BE2C (cell line): ENCODE measurements around the gene C2orf72.

Experiments
- DNase-seq: peaks from one replicate; pipeline ENCODE4 v3.0.0-alpha.2; 2020
- H3K27me3 ChIP-seq: fragments of 250-450 bp; sonication (Bioruptor Pico); 2 replicates; pipeline ENCODE4 v1.5.1; 2020; ENCODE audit warnings: mild to moderate bottlenecking
- H3K36me3 ChIP-seq: fragments of 250-450 bp; sonication (Bioruptor Pico); 2 replicates; pipeline ENCODE4 v1.5.1; 2020; ENCODE audit warnings: mild to moderate bottlenecking
- H3K4me1 ChIP-seq: fragments of 250-450 bp; sonication (Bioruptor Pico); 2 replicates; pipeline ENCODE4 v1.5.1; 2020
- H3K4me3 ChIP-seq: 2 replicates; pipeline ENCODE4 v1.5.1; 2011; ENCODE audit warnings: low read depth, low read length
- H3K9me3 ChIP-seq: fragments of 250-450 bp; sonication (Bioruptor Pico); 2 replicates; pipeline ENCODE4 v1.5.1; 2020
- CTCF ChIP-seq: IDR thresholded peaks from 2 replicates; pipeline ENCODE4 v1.5.1; 2012; ENCODE audit warnings: mild to moderate bottlenecking, low read depth, low read length

Gene C2orf72

GRCh38 chr2:231043796-231044195, 6.5 kb downstream of the C2orf72 start:
- TF ChIP-seq CTCF, result no peak
- Histone ChIP-seq H3K36me3 (no peaks in the 10 kb centered on the region), H3K27me3 (peaks cover 36% of the 10 kb centered on the region), H3K9me3 (no peaks in the 10 kb centered on the region; the same call in 1 of the 2 replicates), H3K4me3 (no peak overlapping the region), H3K4me1 (no peaks in the 10 kb centered on the region)
- no peak for DNase-seq

GRCh38 chr2:231046916-231047273, 9.6 kb downstream of the C2orf72 start:
- Histone ChIP-seq H3K4me1 (no peaks in the 10 kb centered on the region), H3K27me3 (peaks cover 8% of the 10 kb centered on the region; the same call in 1 of the 2 replicates), H3K36me3 (no peaks in the 10 kb centered on the region), H3K4me3 (no peak overlapping the region), H3K9me3 (no peaks in the 10 kb centered on the region; the same call in 1 of the 2 replicates)
- no peak for TF ChIP-seq CTCF
- DNase-seq, result no peak

- Histone ChIP-seq H3K36me3 (no peaks in the 10 kb centered on the region), H3K4me1 (no peaks in the 10 kb centered on the region), H3K27me3 (peaks cover 3% of the 10 kb centered on the region; the same call in 1 of the 2 replicates), H3K9me3 (no peaks in the 10 kb centered on the region; the same call in 1 of the 2 replicates), H3K4me3 (no peak overlapping the region)
- no peak for DNase-seq
- TF ChIP-seq CTCF, result no peak
Observed at GRCh38 chr2:231047274-231047922, 10.1 kb downstream of the C2orf72 start.

- DNase-seq, result no peak
- H3K4me1 ChIP-seq, result no peaks in the 10 kb centered on the region
Observed at GRCh38 chr2:231047923-231048915, 10.9 kb downstream of the C2orf72 start.

GRCh38 chr2:231049286-231050017, 12.1 kb downstream of the C2orf72 start:
- H3K4me3 ChIP-seq, result no peak overlapping the region
- DNase-seq, result no peak
- no peaks in the 10 kb centered on the region for H3K27me3 ChIP-seq
- H3K36me3 ChIP-seq, result no peaks in the 10 kb centered on the region
- no peak for TF ChIP-seq CTCF
- no peaks in the 10 kb centered on the region for H3K9me3 ChIP-seq
- H3K4me1 ChIP-seq, result no peaks in the 10 kb centered on the region

More at GRCh38 chr2:231047923-231048915, 10.9 kb downstream of the C2orf72 start:
- Histone ChIP-seq H3K4me3 (no peak overlapping the region), H3K36me3 (no peaks in the 10 kb centered on the region), H3K9me3 (no peaks in the 10 kb centered on the region), H3K27me3 (no peaks in the 10 kb centered on the region)
- TF ChIP-seq CTCF, result no peak
